HG02623 (cell line): Measurements from ENCODE around the gene FBXO21.
"Not testable (repeated sequence)": the region's sequence is repeated elsewhere in the genome, so short reads cannot be mapped to it uniquely, and the experiment has no call there.

ENCODE experiments used
- ATAC-seq: cut with Tn5 transposase; IDR thresholded peaks from one replicate; pipeline ENCODE4 v1.9.1; 2021; ENCODE audit warnings: moderate library complexity; ENCODE audit not compliant: unreplicated experiment

The FBXO21 gene

DNA sequence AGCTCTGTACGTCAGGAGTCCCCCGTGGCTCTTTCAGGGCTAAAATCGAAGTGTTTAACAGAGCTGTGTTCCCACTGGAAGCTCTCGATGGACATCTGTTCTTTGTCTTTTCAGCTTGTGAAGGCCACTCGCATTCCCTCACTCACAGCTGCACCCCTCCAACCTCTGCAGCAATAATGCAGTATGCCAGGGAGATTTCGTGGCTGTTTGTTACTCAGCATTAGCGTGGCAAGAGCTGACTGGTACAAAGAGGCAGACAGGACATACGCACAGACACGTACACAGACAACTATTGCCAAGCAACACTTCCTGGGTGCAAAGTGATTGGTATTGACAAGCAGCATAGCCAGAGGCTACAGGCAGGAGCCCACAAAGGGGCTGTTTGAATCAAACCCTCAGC, 11.8 kb upstream of the FBXO21 start:
- no peak for ATAC-seq

DNA sequence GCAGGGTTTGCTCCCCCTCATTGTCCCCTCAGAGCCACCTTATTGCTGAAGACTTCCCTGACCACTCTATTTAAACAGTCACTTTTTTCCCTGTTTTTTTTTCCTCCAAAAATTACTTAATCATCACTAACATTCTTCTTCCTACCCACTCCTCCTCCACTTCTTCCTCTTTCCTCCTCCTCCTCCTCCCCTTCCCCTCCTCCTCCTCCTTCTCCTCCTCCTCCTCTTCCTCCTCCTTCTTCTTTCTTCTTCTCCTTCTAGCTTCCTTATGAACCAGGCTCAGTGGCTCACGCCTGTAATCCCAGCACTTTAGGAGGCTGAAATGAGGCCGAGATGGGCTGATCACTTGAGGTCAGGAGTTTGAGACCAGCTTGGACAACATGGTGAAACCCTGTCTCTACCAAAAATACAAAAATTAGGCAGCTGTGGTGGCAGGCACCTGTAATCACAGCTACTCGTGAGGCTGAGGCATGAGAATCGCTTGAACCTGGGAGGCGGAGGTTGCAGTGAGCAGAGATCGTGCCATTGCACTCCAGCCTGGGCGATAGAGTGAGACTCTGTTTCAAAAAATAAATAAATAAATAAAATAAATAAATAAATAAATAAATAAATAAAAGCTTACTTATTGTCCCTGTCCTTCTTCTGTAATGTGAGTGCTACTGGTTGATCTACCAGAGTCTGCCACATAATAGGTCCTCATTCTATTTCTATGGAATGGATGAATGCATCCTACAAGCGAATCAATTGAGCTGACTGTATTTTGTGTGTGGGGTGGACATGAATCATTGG, 9.9 kb upstream of the FBXO21 start:
- not testable (repeated sequence) for ATAC-seq

DNA sequence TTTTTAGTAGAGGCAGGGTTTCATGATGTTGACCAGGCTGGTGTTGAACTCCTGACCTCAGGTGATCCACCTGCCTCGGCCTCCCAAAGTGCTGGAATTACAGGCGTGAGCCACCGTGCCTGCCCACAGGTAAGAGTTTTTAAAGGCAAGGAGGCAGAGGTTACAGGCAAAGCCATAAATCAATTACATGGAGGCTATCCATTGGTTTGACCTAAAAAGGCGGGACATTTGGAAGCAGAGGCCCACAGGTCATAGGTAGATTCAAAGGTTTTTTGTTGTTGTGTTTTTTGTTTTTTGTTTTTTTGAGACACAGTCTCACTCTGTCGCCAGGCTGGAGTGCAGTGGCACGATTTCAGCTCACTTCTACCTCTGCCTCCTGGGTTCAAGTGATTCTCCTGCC, 6.1 kb upstream of the FBXO21 start:
- ATAC-seq = not testable (repeated sequence)

DNA sequence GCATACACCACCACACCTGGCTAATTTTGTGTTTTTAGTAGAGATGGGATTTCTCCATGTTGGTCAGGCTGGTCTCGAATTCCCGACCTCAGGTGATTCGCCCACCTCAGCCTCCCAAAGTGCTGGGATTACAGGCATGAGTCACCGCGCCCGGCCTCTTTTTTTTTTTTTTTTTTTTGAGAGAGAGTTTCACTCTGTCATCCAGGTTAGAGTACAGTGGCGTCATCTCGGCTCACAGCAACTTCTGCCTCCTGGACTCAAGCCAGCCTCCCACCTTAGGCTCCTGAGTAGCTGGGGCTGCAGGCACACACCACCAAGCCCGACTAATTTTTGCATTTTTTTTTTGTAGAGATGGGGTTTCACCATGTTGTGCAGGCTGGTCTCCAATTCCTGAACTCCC, 4.8 kb upstream of the FBXO21 start:
- not testable (repeated sequence) for ATAC-seq

DNA sequence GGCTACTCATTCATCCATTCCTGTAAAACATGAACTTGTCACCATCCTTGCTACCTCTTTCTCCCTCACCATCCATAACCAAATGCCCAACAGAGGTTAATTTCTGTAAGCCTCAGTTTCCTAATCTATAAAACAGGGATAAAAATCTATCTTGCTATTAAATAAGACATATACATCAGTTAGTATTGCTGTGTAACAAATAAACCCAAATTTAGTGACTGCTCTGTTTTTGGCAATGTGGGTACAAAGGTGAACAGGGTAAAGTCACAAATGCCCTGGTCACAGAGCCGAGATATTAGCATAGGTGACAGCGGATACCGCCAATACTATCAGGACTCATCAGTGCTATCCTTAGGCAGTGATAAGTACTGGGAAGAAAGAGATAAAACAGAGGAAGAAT, 3.6 kb upstream of the FBXO21 start:
- ATAC-seq = no peak

DNA sequence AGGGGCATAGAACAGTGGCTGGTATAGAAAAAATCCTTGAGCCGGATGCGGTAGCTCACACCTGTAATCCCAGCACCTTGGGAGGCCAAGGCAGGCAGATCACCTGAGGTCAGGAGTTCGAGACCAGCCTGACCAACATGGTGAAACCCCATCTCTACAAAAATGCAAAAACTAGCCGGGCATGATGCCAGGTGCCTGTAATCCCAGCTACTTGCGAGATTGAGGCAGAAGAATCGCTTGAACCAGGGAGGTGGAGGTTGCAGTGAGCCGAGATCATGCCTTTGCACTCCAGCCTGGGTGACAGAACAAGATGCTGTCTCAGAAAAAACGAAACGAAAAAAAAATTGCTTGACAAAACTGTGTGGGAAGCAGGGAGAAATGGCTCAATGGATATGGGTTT, 2.3 kb upstream of the FBXO21 start:
- ATAC-seq = not testable (repeated sequence)

DNA sequence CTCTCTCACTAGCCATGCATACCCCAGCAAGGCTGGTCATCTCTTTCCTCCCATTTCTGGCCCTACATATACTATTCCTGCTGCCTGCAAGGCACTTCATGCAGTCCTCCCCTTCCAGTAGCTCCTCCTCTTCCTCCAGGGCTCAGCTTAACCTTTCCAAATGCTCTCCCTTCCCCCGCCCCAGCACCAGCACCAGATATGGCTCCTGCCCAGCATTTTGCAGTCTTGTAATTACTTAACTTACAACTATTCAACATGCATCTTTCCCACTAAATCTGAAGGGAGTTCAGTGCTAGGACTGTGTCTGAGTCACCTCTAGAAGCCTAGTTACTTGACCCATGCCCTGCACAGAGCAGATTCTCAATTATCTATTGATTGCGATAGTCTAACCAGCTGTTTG, 1.8 kb upstream of the FBXO21 start:
- no peak for ATAC-seq

DNA sequence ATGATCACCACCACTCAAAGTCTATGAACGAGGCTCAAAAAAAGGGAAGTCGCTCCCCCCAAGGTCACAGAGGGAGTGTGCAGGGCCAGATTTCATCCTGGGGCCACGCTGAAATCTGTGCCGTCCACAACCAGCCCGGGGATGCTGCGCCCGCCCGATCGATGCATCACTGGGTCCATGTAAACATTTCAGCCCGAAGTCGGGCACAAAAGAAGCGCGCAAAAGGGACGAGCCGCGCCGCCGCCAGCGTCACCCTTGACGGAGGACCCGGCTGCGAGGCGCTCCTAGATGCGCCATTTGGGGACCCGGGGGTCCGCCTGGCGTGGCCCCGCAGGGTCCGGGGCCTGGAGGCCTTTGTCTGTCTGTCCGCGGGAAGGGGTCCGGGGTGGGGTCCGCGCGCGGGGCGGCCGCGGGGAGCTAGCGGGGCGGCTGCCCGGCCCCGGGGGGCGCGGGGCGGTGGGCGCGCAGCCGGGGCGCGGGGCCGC, 503 bp downstream of the FBXO21 start:
- ATAC-seq = peak; percentile 30

DNA sequence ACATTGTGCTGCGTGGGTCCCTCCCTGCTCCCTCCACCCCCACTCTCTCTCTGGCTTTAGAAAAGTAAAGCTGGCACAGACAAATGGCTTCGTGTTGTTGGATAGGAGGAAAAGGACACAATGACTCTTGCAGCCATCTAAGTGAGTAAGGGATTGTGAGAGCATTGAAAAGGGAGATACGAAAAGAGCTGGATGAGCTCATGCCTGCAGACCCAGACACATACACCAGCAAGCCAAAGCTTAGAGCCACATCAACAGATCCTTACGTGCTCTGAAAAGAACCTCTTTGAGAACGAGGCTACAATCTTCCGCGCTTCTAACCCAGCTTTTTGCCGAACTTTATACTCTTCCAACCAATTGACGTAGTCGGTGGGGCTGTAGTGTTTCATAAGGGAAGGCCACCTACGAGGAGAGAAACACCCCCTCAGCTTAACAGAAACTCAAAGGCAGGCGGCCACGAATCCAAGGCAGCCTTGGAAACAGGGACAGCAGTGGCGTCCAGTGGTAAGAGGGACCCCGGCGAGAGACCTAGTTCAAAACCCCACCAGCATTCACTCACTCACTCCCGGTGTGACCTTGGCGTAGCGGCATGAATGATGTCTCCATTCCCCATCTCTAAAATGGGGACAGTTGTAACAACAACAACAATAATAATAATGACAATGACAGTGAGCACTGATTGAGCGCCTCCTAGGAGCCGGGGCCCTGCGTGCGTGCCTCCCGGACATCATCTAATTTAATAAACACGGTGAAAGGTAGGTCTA, 1.1 kb downstream of the FBXO21 start:
- no peak for ATAC-seq

DNA sequence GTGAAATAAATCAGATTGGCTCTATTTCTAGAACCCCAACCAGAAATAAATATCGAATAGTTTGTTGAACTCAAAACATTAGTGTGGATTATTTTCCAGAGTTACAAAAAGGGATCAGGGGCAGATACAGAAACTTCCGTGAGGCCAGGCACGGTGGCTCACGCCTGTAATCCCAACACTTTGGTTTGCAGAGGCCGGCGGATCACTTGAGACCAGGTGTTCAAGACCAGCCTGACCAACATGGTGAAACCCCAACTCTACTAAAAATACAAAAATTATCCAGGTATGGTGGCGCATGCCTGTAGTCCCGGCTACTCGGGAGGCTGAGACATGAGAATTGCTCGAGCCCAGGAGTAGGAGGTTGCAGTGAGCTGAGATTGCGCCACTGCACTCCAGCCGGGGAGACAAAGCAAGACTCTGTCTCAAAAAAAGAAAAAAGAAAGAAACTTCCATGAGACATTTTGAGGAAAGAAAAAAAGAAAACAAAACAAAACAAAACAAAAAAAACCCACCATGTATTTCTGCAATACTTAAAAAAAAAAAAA, 2.1 kb downstream of the FBXO21 start:
- no peak for ATAC-seq

DNA sequence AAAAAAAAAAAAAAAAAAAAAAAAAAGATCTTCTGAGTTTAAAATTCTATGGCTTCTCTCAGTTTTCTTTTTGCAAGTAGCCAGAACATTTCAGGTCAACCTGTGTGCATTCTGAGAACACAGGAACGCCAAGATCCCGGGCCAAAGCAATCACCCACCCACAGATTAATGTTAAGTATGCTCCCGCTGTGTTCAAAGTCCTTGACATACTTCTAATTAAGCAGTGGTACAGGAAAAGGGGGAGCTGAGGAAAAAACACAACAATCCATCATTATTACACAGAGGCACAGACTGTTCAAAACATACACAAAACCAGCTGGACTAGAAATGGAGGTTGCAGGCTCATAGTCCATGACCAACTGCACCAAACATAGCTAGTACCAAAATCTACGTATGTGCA, 2.8 kb downstream of the FBXO21 start:
- no peak for ATAC-seq

DNA sequence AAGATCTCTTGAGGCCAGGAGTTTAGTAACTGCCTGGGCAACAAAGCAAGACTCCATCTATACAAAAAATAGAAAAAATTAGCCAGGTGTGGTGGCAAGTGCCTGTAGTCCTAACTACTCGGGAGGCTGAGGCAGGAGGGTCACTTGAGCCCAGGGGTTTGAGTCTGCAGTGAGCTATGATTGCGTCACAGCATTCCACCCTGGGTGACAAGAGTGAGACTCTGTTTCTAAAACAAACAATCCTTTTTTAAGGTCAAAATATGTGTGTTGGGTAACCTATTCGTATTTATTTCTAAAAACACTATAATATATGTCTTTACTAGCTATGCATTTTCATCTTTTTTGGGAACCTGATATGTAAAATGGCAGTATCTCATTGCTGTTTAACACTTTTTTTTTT, 7.4 kb downstream of the FBXO21 start:
- ATAC-seq = no peak

DNA sequence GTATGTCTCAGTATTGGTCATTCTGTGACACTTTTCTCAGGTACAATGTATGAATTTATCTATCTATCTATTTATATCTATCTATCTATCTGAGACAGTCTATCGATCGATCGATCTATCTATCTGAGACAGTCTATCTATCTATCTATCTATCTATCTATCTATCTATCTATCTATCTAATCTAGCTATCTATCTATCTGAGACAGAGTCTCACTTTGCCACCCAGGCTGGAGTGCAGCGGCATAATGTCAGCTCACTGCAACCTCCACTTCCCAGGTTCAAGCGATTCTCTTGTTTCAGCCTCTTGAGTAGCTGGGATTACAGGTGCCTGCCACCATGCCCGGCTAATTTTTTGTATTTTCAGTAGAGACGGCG, 8.8 kb downstream of the FBXO21 start:
- ATAC-seq = not testable (repeated sequence)

DNA sequence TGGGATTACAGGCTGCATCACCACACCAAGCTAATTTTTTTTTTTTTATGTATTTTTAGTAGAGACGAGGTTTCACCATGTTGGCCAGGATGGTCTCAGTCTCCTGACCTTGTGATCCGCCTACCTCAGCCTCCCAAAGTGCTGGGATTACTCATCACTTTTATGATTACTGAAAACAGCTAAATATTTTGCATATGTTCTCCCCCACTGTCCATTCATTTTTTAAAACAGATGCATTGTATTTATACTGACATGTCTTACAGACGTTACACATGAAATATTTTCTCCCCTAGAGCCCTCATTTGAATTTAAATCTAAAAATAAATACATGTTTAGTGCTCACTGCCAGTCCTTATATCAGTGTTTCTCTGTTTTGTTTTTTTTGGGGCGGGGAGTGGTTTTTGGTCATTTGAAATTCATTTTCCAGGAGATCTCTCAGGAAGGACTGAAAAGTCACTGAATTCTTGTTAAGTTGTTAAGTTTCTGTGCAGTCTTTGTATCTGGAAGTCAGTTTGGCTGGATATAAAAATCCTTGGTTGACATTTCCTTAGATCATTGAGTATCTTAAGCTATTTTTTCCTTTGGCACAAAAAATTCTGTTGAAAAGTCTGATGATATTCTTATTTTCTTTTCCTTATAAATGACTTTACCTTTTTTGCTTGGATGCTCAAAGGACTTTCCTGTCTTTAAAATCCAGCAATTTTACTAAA, 9.4 kb downstream of the FBXO21 start:
- ATAC-seq = no peak

DNA sequence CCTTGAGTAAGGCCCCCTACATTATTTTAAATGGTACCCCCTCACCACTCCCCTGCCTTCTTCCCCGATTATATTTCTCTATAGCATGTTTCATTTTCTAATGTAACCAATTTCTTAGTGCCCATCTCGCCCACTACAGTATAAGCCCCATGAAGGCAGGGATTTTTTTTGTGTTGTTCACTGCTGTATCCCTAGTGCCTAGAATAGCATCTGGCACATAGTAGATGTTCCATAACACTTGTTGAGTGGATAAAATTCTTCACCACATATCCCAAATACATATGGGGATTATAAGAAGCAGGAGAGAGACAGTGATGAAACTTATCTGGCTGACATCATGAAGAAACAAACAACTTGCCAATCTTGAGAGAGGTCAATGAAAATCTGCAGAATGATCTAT, 11.5 kb downstream of the FBXO21 start:
- ATAC-seq = no peak

DNA sequence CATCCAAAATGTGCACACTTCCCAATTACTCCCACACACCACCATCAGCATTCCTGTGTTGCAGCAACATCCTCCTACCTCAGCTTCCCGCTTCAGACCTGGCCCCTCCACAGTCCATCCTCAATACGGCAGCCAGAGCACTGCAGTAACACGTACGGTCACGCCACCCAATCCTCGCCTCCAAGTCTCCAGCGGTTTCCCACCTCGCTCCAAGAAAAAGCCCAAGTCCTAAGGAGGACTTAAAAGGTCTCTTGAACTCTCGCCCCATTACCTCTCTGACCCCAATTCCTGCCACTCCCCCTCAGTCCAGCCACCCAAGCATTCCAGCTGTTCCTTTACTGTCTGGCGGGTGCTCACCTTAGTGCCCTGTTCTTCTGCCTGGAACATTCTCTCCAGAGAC, 12.0 kb downstream of the FBXO21 start:
- no peak for ATAC-seq

DNA sequence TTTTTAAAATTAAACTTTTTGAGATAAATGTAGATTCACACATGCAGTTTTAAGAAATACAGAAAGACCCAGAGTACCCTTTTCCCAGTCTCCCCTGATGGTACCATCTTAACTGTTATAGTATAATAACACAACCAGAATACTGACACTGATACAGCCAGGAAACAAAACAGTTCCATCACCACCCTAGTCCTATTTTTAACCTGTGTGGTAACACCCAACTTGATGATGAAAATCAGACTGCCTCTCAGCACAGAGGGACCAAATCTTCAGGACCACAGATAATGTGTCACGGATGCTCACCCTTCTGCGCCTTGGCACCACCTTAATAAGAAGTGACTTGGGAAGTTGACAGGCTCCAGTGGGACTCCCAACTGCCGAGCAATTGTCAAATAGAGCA, 18.1 kb downstream of the FBXO21 start:
- ATAC-seq = no peak

DNA sequence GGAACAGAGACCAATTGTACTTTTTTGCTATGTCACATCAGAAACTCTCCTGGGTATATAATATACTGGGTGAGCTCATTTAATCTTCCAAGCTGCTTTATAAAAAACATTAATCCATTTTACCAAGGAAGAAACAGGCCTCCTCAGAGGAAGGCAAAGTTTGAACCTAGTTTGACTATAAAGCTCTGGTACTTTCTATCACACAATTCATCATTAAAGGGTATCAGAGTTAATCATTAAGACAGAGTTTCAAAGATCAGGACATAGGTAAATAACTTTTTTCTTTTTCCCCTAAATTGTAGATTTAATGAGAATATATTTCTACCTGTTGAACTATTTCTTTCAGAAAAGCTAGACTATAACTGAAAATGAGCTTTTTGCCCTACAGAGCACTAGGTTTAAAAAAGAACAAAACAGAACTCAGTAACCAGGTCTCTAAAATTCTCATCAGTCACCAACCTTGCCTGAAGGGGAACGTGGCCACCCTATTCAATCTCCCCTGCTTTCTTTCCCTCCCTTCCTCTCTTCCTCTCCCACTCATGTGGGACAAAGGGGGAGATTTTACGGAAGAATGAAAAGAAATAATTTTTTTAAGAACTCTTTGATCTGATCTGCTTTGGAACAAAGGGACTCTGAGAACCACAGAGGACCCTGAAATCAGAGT, 18.6 kb downstream of the FBXO21 start:
- ATAC-seq = no peak

DNA sequence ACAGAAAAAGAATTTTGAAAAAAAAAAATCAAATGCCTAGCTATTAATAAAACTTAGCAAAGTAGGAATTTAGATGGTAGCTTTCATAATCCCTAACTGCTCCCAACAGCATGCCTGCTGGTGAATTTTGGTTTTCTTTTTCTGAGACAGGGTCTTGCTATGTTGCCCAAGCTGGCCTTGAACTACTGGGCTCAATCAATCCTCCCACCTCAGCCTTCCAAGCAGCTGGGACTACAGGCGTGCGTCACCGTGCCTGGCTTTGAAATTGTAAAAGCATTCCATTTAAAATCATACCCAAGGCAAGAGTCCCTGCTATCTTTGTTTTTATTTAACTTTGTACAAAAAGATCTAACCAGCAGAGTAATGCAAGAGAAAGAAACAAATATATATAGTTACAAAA, 20.7 kb downstream of the FBXO21 start:
- no peak for ATAC-seq

DNA sequence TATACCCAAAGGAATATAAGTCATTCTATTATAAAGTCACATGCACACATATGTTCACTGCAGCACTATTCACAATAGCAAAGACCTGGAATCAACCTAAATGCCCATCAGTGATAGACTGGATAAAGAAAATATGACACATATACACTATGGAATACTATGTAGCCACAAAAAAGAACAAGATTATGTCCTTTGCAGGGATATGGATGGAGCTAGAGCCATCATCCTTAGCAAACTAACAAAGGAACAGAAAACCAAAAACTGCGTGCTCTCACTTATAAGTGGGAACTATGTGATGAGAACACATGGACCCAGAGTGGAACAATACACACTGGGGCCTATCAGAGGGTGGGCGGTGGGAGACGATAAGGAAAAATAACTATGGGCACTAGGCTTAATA, 21.3 kb downstream of the FBXO21 start:
- no peak for ATAC-seq

DNA sequence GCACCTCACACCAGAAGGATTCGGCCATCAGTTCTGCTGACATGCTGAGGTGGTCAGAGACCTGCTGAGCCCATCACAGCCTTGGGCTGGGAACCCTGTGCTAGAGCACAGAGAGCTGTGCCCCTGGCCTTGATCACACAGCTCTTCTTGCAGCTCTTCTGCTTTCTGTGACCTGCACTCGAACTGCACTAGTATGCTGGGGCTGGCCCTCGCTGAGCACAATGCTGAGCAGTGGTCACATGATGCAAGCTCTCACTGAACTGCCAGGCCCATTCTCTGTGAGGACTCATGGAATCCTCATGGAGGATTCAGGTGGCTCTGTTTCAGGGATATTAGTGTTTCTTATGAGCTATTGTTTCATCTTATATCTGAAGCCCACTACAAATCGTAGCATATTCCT, 22.5 kb downstream of the FBXO21 start:
- ATAC-seq = no peak
